Astrocyte of the spinal cord (primary cell): ENCODE measurements around the gene MEF2D.

Experiments used
- DNase-seq: peaks from one replicate; pipeline ENCODE4 v3.0.0; 2011; ENCODE audit warnings: low read depth, low spot score
- H3K4me3 ChIP-seq: 2 replicates; pipeline ENCODE4 v1.5.1; 2011; ENCODE audit warnings: low read depth, mild to moderate bottlenecking, low read length, moderate library complexity
- CTCF ChIP-seq: IDR thresholded peaks from 2 replicates; pipeline ENCODE4 v1.5.1; 2012; ENCODE audit warnings: low read depth, mild to moderate bottlenecking, low read length, inconsistent platforms
- in situ Hi-C: cut with HindIII; loops from 2 replicates; pipeline ENCODE4 v1.10.0; 2017; ENCODE audit warnings: low sequenced_read_pairs

The MEF2D gene

GRCh38 chr1:156421939-156422601 lies 78.5 kb downstream of the MEF2D start:
- no peak for TF ChIP-seq CTCF
- H3K4me3 ChIP-seq, result no peak overlapping the region
- DNase-seq, result no peak
- in situ Hi-C loops, result no loop called here

- peak; percentile 33 for DNase-seq
- no peak for TF ChIP-seq CTCF
- in situ Hi-C loops, result no loop called here
- H3K4me3 ChIP-seq, result no peak overlapping the region
Observed at GRCh38 chr1:156421062-156421938, 79.3 kb downstream of the MEF2D start.

GRCh38 chr1:156420205-156421061 lies 80.1 kb downstream of the MEF2D start:
- no peak overlapping the region for H3K4me3 ChIP-seq
- in situ Hi-C loops, result no loop called here
- TF ChIP-seq CTCF, result no peak
- DNase-seq, result no peak

- TF ChIP-seq CTCF, result no peak
- in situ Hi-C loops, result no loop called here
- H3K4me3 ChIP-seq, result no peak overlapping the region
- no peak for DNase-seq
Observed at GRCh38 chr1:156419854-156420204, 80.7 kb downstream of the MEF2D start.

GRCh38 chr1:156418416-156419070 lies 82.0 kb downstream of the MEF2D start:
- DNase-seq, result no peak
- in situ Hi-C loops, result no loop called here
- no peak for TF ChIP-seq CTCF
- no peak overlapping the region for H3K4me3 ChIP-seq
